ENCODE results near the gene PDLIM5.

PDLIM5 gene

GRCh38 chr4:94516999-94517398 lies 65.3 kb downstream of the PDLIM5 start:
- DNase-seq = no peak
- no peak overlapping the region for H4K5ac ChIP-seq (ENCODE audit: low read length)
- no peak overlapping the region for H2BK15ac ChIP-seq (replicated peaks; ENCODE audit: low read depth)
- H3K23ac ChIP-seq (ENCODE audit: low read length) = no peak overlapping the region
- no peak overlapping the region for H3K9ac ChIP-seq (ENCODE audit: low read length)
- H3K4me1 ChIP-seq (ENCODE audit: control insufficient read depth, low read depth, low read length) = peaks cover 2% of the 10 kb centered on the region
- no peak overlapping the region for H3K18ac ChIP-seq (ENCODE audit: low read length)
- peaks cover 10% of the 10 kb centered on the region for H3K79me1 ChIP-seq (ENCODE audit: low read length)
- WGBS (ENCODE audit: extremely low coverage, insufficient coverage, low lambda C conversion rate) = no CpG with 5 or more reads among the region's 5 CpGs
- H2BK5ac ChIP-seq (ENCODE audit: low read length) = no peak overlapping the region
- H3K56ac ChIP-seq (ENCODE audit: low read length) = no peak overlapping the region
- H3K4me2 ChIP-seq (ENCODE audit: low read length) = no peak overlapping the region
- no peak overlapping the region for H2AK5ac ChIP-seq (ENCODE audit: low read length)
- H3K27me3 ChIP-seq (ENCODE audit: insufficient read depth, low read length, poor library complexity) = no peaks in the 10 kb centered on the region
- H2BK120ac ChIP-seq (ENCODE audit: low read depth, low read length) = no peak overlapping the region
- no peaks in the 10 kb centered on the region for H3K36me3 ChIP-seq (ENCODE audit: control insufficient read depth, insufficient read depth, low read length)
- H3K4me3 ChIP-seq (ENCODE audit: low read length) = no peak overlapping the region
- no peak overlapping the region for H4K8ac ChIP-seq (ENCODE audit: low read depth, low read length)
- no peak overlapping the region for H3K4ac ChIP-seq (ENCODE audit: low read depth, low read length)
- H3K27ac ChIP-seq (ENCODE audit: low read depth, low read length) = no peak overlapping the region
- peaks cover 2% of the 10 kb centered on the region for H3K79me2 ChIP-seq (ENCODE audit: control insufficient read depth, insufficient read depth, low read length)

- no peak overlapping the region for H4K8ac ChIP-seq (ENCODE audit: low read depth, low read length)
- peaks cover 2% of the 10 kb centered on the region for H3K4me1 ChIP-seq (ENCODE audit: control insufficient read depth, low read depth, low read length)
- no peaks in the 10 kb centered on the region for H3K36me3 ChIP-seq (ENCODE audit: control insufficient read depth, insufficient read depth, low read length)
- no peak overlapping the region for H3K4ac ChIP-seq (ENCODE audit: low read depth, low read length)
- no peaks in the 10 kb centered on the region for H3K27me3 ChIP-seq (ENCODE audit: insufficient read depth, low read length, poor library complexity)
- H3K79me1 ChIP-seq (ENCODE audit: low read length) = peaks cover 10% of the 10 kb centered on the region
- H3K27ac ChIP-seq (ENCODE audit: low read depth, low read length) = no peak overlapping the region
- no peak overlapping the region for H2BK15ac ChIP-seq (replicated peaks; ENCODE audit: low read depth)
- H3K23ac ChIP-seq (ENCODE audit: low read length) = no peak overlapping the region
- no peak overlapping the region for H2AK5ac ChIP-seq (ENCODE audit: low read length)
- no peak overlapping the region for H3K18ac ChIP-seq (ENCODE audit: low read length)
- WGBS (ENCODE audit: extremely low coverage, insufficient coverage, low lambda C conversion rate) = no CpG with 5 or more reads among the region's 1 CpG
- H3K56ac ChIP-seq (ENCODE audit: low read length) = no peak overlapping the region
- H3K4me3 ChIP-seq (ENCODE audit: low read length) = no peak overlapping the region
- no peak overlapping the region for H2BK5ac ChIP-seq (ENCODE audit: low read length)
- H4K5ac ChIP-seq (ENCODE audit: low read length) = no peak overlapping the region
- no peak overlapping the region for H3K4me2 ChIP-seq (ENCODE audit: low read length)
- H2BK120ac ChIP-seq (ENCODE audit: low read depth, low read length) = no peak overlapping the region
- no peak overlapping the region for H3K9ac ChIP-seq (ENCODE audit: low read length)
- peaks cover 2% of the 10 kb centered on the region for H3K79me2 ChIP-seq (ENCODE audit: control insufficient read depth, insufficient read depth, low read length)
- no peak for DNase-seq
Observed at GRCh38 chr4:94517492-94517891, 65.8 kb downstream of the PDLIM5 start.

GRCh38 chr4:94519019-94519418 lies 67.3 kb downstream of the PDLIM5 start:
- H3K4me2 ChIP-seq (ENCODE audit: low read length) = no peak overlapping the region
- no peak overlapping the region for H2BK120ac ChIP-seq (ENCODE audit: low read depth, low read length)

GRCh38 chr4:94519925-94520789 lies 68.4 kb downstream of the PDLIM5 start:
- no peak for DNase-seq
- H3K79me1 ChIP-seq (ENCODE audit: low read length) = peaks cover 10% of the 10 kb centered on the region
- peaks cover 2% of the 10 kb centered on the region for H3K79me2 ChIP-seq (ENCODE audit: control insufficient read depth, insufficient read depth, low read length)
- H3K36me3 ChIP-seq (ENCODE audit: control insufficient read depth, insufficient read depth, low read length) = no peaks in the 10 kb centered on the region
- peaks cover 2% of the 10 kb centered on the region for H3K4me1 ChIP-seq (ENCODE audit: control insufficient read depth, low read depth, low read length)
- H3K23ac ChIP-seq (ENCODE audit: low read length) = no peak overlapping the region
- H3K27me3 ChIP-seq (ENCODE audit: insufficient read depth, low read length, poor library complexity) = no peaks in the 10 kb centered on the region
- H3K27ac ChIP-seq (ENCODE audit: low read depth, low read length) = no peak overlapping the region
- no peak overlapping the region for H3K4me2 ChIP-seq (ENCODE audit: low read length)
- H3K56ac ChIP-seq (ENCODE audit: low read length) = no peak overlapping the region
- no peak overlapping the region for H3K9ac ChIP-seq (ENCODE audit: low read length)
- no peak overlapping the region for H2BK120ac ChIP-seq (ENCODE audit: low read depth, low read length)
- no CpG with 5 or more reads among the region's 4 CpGs for WGBS (ENCODE audit: extremely low coverage, insufficient coverage, low lambda C conversion rate)
- no peak overlapping the region for H3K18ac ChIP-seq (ENCODE audit: low read length)
- H3K4ac ChIP-seq (ENCODE audit: low read depth, low read length) = no peak overlapping the region
- no peak overlapping the region for H4K5ac ChIP-seq (ENCODE audit: low read length)
- no peak overlapping the region for H2BK15ac ChIP-seq (replicated peaks; ENCODE audit: low read depth)
- H3K4me3 ChIP-seq (ENCODE audit: low read length) = no peak overlapping the region
- H4K8ac ChIP-seq (ENCODE audit: low read depth, low read length) = no peak overlapping the region
- no peak overlapping the region for H2AK5ac ChIP-seq (ENCODE audit: low read length)
- no peak overlapping the region for H2BK5ac ChIP-seq (ENCODE audit: low read length)

More at GRCh38 chr4:94519019-94519418, 67.3 kb downstream of the PDLIM5 start:
- H2BK5ac ChIP-seq (ENCODE audit: low read length) = no peak overlapping the region
- no peaks in the 10 kb centered on the region for H3K27me3 ChIP-seq (ENCODE audit: insufficient read depth, low read length, poor library complexity)
- H4K5ac ChIP-seq (ENCODE audit: low read length) = no peak overlapping the region
- H3K23ac ChIP-seq (ENCODE audit: low read length) = peak overlapping the region; percentile 25
- peak overlapping the region; percentile 30 for H3K56ac ChIP-seq (ENCODE audit: low read length)
- peaks cover 2% of the 10 kb centered on the region for H3K4me1 ChIP-seq (ENCODE audit: control insufficient read depth, low read depth, low read length)
- H3K79me1 ChIP-seq (ENCODE audit: low read length) = peaks cover 10% of the 10 kb centered on the region
- no peaks in the 10 kb centered on the region for H3K36me3 ChIP-seq (ENCODE audit: control insufficient read depth, insufficient read depth, low read length)
- H3K4ac ChIP-seq (ENCODE audit: low read depth, low read length) = no peak overlapping the region
- H4K8ac ChIP-seq (ENCODE audit: low read depth, low read length) = no peak overlapping the region
- WGBS (ENCODE audit: extremely low coverage, insufficient coverage, low lambda C conversion rate) = no CpG with 5 or more reads among the region's 5 CpGs
- H3K9ac ChIP-seq (ENCODE audit: low read length) = no peak overlapping the region
- H3K27ac ChIP-seq (ENCODE audit: low read depth, low read length) = no peak overlapping the region
- H3K18ac ChIP-seq (ENCODE audit: low read length) = no peak overlapping the region
- no peak overlapping the region for H2BK15ac ChIP-seq (replicated peaks; ENCODE audit: low read depth)
- H2AK5ac ChIP-seq (ENCODE audit: low read length) = no peak overlapping the region
- H3K79me2 ChIP-seq (ENCODE audit: control insufficient read depth, insufficient read depth, low read length) = peaks cover 2% of the 10 kb centered on the region
- no peak for DNase-seq
- no peak overlapping the region for H3K4me3 ChIP-seq (ENCODE audit: low read length)

GRCh38 chr4:94523033-94523580 lies 71.4 kb downstream of the PDLIM5 start:
- no peak overlapping the region for H3K27ac ChIP-seq (ENCODE audit: low read depth, low read length)
- peaks cover 2% of the 10 kb centered on the region for H3K79me2 ChIP-seq (ENCODE audit: control insufficient read depth, insufficient read depth, low read length)
- no peak for DNase-seq
- no peak overlapping the region for H4K5ac ChIP-seq (ENCODE audit: low read length)
- no peak overlapping the region for H2BK5ac ChIP-seq (ENCODE audit: low read length)
- no peaks in the 10 kb centered on the region for H3K36me3 ChIP-seq (ENCODE audit: control insufficient read depth, insufficient read depth, low read length)
- H3K4me2 ChIP-seq (ENCODE audit: low read length) = no peak overlapping the region
- H3K4me1 ChIP-seq (ENCODE audit: control insufficient read depth, low read depth, low read length) = peaks cover 2% of the 10 kb centered on the region
- H2BK120ac ChIP-seq (ENCODE audit: low read depth, low read length) = no peak overlapping the region
- H3K79me1 ChIP-seq (ENCODE audit: low read length) = peaks cover 12% of the 10 kb centered on the region
- no peak overlapping the region for H3K4ac ChIP-seq (ENCODE audit: low read depth, low read length)
- H2AK5ac ChIP-seq (ENCODE audit: low read length) = no peak overlapping the region
- H3K9ac ChIP-seq (ENCODE audit: low read length) = no peak overlapping the region
- no peak overlapping the region for H4K8ac ChIP-seq (ENCODE audit: low read depth, low read length)
- H3K23ac ChIP-seq (ENCODE audit: low read length) = no peak overlapping the region
- H3K18ac ChIP-seq (ENCODE audit: low read length) = no peak overlapping the region
- H3K56ac ChIP-seq (ENCODE audit: low read length) = no peak overlapping the region
- no peak overlapping the region for H2BK15ac ChIP-seq (replicated peaks; ENCODE audit: low read depth)
- no peak overlapping the region for H3K4me3 ChIP-seq (ENCODE audit: low read length)
- no peaks in the 10 kb centered on the region for H3K27me3 ChIP-seq (ENCODE audit: insufficient read depth, low read length, poor library complexity)
